Measurements from ENCODE around the gene SCTR. TPM values are rescaled to one million over a fixed set of nuclear protein-coding genes. Genes with fewer than 3 reads are reported as not detected.

Gene SCTR
- total RNA-seq, 1 experiment from 2014 or later = not detected

GRCh38 chr2:119424284-119425118, 99.8 kb downstream of the SCTR start:
- no peak overlapping the region for H3K4me3 ChIP-seq (ENCODE audit: low read length)
- no peaks in the 10 kb centered on the region for H3F3A ChIP-seq (ENCODE audit: low read length, unreplicated experiment)
- no peak overlapping the region for H3K9ac ChIP-seq (ENCODE audit: low read length)
- peaks cover 26% of the 10 kb centered on the region for H3K27me3 ChIP-seq (ENCODE audit: low read length)
- no peaks in the 10 kb centered on the region for H3K79me2 ChIP-seq (ENCODE audit: low read length)
- intact Hi-C loops (cut with micrococcal nuclease) = no loop called here
- no peak overlapping the region for H3K27ac ChIP-seq (ENCODE audit: low read length)
- no peak overlapping the region for H2AFZ ChIP-seq (ENCODE audit: low read length)
- ChIA-PET POLR2A (ENCODE audit: unreplicated experiment) (no interaction called here), CTCF (no interaction called here)
- no peaks in the 10 kb centered on the region for H3K9me3 ChIP-seq (ENCODE audit: low read length)
- no peak for TF ChIP-seq CTCF (conservative IDR thresholded peaks at IDR 0.05; ENCODE audit: low read depth, low read length)
- TF ChIP-seq EZH2phosphoT487 (IDR thresholded peaks at IDR 0.05; ENCODE audit: borderline replicate concordance, low read length) = no peak
- no peak for TF ChIP-seq EZH2 (IDR thresholded peaks at IDR 0.05; ENCODE audit: low read length, unreplicated experiment)
- ATAC-seq (no peak), DNase-seq (no peak)
- no peaks in the 10 kb centered on the region for H3K9me2 ChIP-seq (replicated peaks; ENCODE audit: low read length)
- no peaks in the 10 kb centered on the region for H4K20me1 ChIP-seq (ENCODE audit: low read length)
- no peaks in the 10 kb centered on the region for H3K36me3 ChIP-seq (ENCODE audit: low read depth, low read length)
- no TSS peak for BruUV-seq (replicated peaks)
- H3K4me1 ChIP-seq (ENCODE audit: insufficient read depth, low read length) = no peaks in the 10 kb centered on the region
- H3K4me2 ChIP-seq (ENCODE audit: low read length) = no peak overlapping the region

- CTCF ChIA-PET = no interaction called here
- Histone ChIP-seq H3K9me2 (replicated peaks; ENCODE audit: low read length) (no peaks in the 10 kb centered on the region), H3K27ac (ENCODE audit: low read length) (no peak overlapping the region), H3K9ac (ENCODE audit: low read length) (no peak overlapping the region), H3K9me3 (ENCODE audit: low read length) (no peaks in the 10 kb centered on the region), H3K4me3 (ENCODE audit: low read length) (no peak overlapping the region), H3K79me2 (ENCODE audit: low read length) (no peaks in the 10 kb centered on the region), H3K4me2 (ENCODE audit: low read length) (no peak overlapping the region), H3F3A (ENCODE audit: low read length, unreplicated experiment) (no peaks in the 10 kb centered on the region), H2AFZ (ENCODE audit: low read length) (no peak overlapping the region), H3K27me3 (ENCODE audit: low read length) (peaks cover 26% of the 10 kb centered on the region), H3K4me1 (ENCODE audit: insufficient read depth, low read length) (no peaks in the 10 kb centered on the region), H3K36me3 (ENCODE audit: low read depth, low read length) (no peaks in the 10 kb centered on the region), H4K20me1 (ENCODE audit: low read length) (no peaks in the 10 kb centered on the region)
- no TSS peak for BruUV-seq (replicated peaks)
- intact Hi-C loops (cut with micrococcal nuclease) = no loop called here
- no peak for ATAC-seq
- POLR2A ChIA-PET (ENCODE audit: unreplicated experiment) = no interaction called here
- DNase-seq = no peak
- no peak for TF ChIP-seq CTCF (conservative IDR thresholded peaks at IDR 0.05; ENCODE audit: low read depth, low read length)
Measured at GRCh38 chr2:119423811-119424210, 100.5 kb downstream of the SCTR start.

GRCh38 chr2:119423108-119423444, 101.2 kb downstream of the SCTR start:
- Histone ChIP-seq H3K9me3 (ENCODE audit: low read length) (no peaks in the 10 kb centered on the region), H3K4me1 (ENCODE audit: insufficient read depth, low read length) (no peaks in the 10 kb centered on the region), H3K4me3 (ENCODE audit: low read length) (no peak overlapping the region), H3K9ac (ENCODE audit: low read length) (no peak overlapping the region), H3K79me2 (ENCODE audit: low read length) (no peaks in the 10 kb centered on the region), H4K20me1 (ENCODE audit: low read length) (no peaks in the 10 kb centered on the region), H3K27ac (ENCODE audit: low read length) (no peak overlapping the region), H3K4me2 (ENCODE audit: low read length) (no peak overlapping the region), H2AFZ (ENCODE audit: low read length) (no peak overlapping the region), H3F3A (ENCODE audit: low read length, unreplicated experiment) (no peaks in the 10 kb centered on the region), H3K27me3 (ENCODE audit: low read length) (peaks cover 26% of the 10 kb centered on the region), H3K36me3 (ENCODE audit: low read depth, low read length) (no peaks in the 10 kb centered on the region), H3K9me2 (replicated peaks; ENCODE audit: low read length) (no peaks in the 10 kb centered on the region)
- POLR2A ChIA-PET (ENCODE audit: unreplicated experiment) = no interaction called here
- no TSS peak for BruUV-seq (replicated peaks)
- intact Hi-C loops (cut with micrococcal nuclease) = no loop called here
- CTCF ChIA-PET = no interaction called here
- ATAC-seq (no peak), DNase-seq (no peak)
- TF ChIP-seq EZH2phosphoT487 (IDR thresholded peaks at IDR 0.05; ENCODE audit: borderline replicate concordance, low read length) (no peak), EZH2 (IDR thresholded peaks at IDR 0.05; ENCODE audit: low read length, unreplicated experiment) (no peak), CTCF (conservative IDR thresholded peaks at IDR 0.05; ENCODE audit: low read depth, low read length) (no peak)
